Stimulated activated CD4-positive, alpha-beta T cell treated with anti-CD3 and anti-CD28 coated beads, Interleukin-1b, Interleukin-23, amount 100 ng/mL, for 48 hours (primary cell): ENCODE data around the gene CTTNBP2.

Experiments used
- DNase-seq: peaks from one replicate; pipeline ENCODE4 v3.0.0-alpha.2; 2020

CTTNBP2 gene

GRCh38 chr7:117816727-117817126, 56.5 kb downstream of the CTTNBP2 start:
- DNase-seq = no peak

GRCh38 chr7:117811696-117812095, 61.5 kb downstream of the CTTNBP2 start:
- DNase-seq = no peak

GRCh38 chr7:117810642-117811512, 62.4 kb downstream of the CTTNBP2 start:
- no peak for DNase-seq

- no peak for DNase-seq
Observed at GRCh38 chr7:117809958-117810357, 63.3 kb downstream of the CTTNBP2 start.

- no peak for DNase-seq
Observed at GRCh38 chr7:117808910-117809705, 64.1 kb downstream of the CTTNBP2 start.

GRCh38 chr7:117808341-117808757, 64.9 kb downstream of the CTTNBP2 start:
- DNase-seq = no peak

- DNase-seq = no peak
Observed at GRCh38 chr7:117807676-117808075, 65.6 kb downstream of the CTTNBP2 start.

- no peak for DNase-seq
Observed at GRCh38 chr7:117806011-117806410, 67.2 kb downstream of the CTTNBP2 start.

GRCh38 chr7:117805241-117805640, 68.0 kb downstream of the CTTNBP2 start:
- no peak for DNase-seq

GRCh38 chr7:117803476-117803875, 69.8 kb downstream of the CTTNBP2 start:
- DNase-seq = no peak

- no peak for DNase-seq
Observed at GRCh38 chr7:117802660-117803059, 70.6 kb downstream of the CTTNBP2 start.

GRCh38 chr7:117800841-117801240, 72.4 kb downstream of the CTTNBP2 start:
- DNase-seq = no peak

- DNase-seq = no peak
Observed at GRCh38 chr7:117800406-117800805, 72.8 kb downstream of the CTTNBP2 start.

GRCh38 chr7:117796889-117797288, 76.4 kb downstream of the CTTNBP2 start:
- no peak for DNase-seq

GRCh38 chr7:117793976-117794375, 79.3 kb downstream of the CTTNBP2 start:
- no peak for DNase-seq

GRCh38 chr7:117793521-117793920, 79.7 kb downstream of the CTTNBP2 start:
- no peak for DNase-seq

- no peak for DNase-seq
Observed at GRCh38 chr7:117791877-117792780, 81.1 kb downstream of the CTTNBP2 start.

GRCh38 chr7:117790731-117791130, 82.5 kb downstream of the CTTNBP2 start:
- DNase-seq = no peak

- no peak for DNase-seq
Observed at GRCh38 chr7:117790251-117790650, 83.0 kb downstream of the CTTNBP2 start.

- DNase-seq = no peak
Observed at GRCh38 chr7:117785431-117785830, 87.8 kb downstream of the CTTNBP2 start.

GRCh38 chr7:117784315-117784714, 88.9 kb downstream of the CTTNBP2 start:
- no peak for DNase-seq

- DNase-seq = no peak
Observed at GRCh38 chr7:117782761-117783160, 90.5 kb downstream of the CTTNBP2 start.

GRCh38 chr7:117781707-117782106, 91.5 kb downstream of the CTTNBP2 start:
- DNase-seq = no peak
